Activated CD8-positive, alpha-beta memory T cell treated with anti-CD3 and anti-CD28 coated beads for 48 hours (primary cell): Measurements from ENCODE around the gene CCDC183.
A peak's percentile ranks its signal among the peaks of the same experiment; 100 is the strongest.

Experiments used
- DNase-seq, 3 experiments: peaks; one replicate each; pipeline ENCODE4 v3.0.0-alpha.2; 2020; ENCODE audit warnings: low read depth in 2 of 3, low spot score in 2 of 3

CCDC183 gene

DNA sequence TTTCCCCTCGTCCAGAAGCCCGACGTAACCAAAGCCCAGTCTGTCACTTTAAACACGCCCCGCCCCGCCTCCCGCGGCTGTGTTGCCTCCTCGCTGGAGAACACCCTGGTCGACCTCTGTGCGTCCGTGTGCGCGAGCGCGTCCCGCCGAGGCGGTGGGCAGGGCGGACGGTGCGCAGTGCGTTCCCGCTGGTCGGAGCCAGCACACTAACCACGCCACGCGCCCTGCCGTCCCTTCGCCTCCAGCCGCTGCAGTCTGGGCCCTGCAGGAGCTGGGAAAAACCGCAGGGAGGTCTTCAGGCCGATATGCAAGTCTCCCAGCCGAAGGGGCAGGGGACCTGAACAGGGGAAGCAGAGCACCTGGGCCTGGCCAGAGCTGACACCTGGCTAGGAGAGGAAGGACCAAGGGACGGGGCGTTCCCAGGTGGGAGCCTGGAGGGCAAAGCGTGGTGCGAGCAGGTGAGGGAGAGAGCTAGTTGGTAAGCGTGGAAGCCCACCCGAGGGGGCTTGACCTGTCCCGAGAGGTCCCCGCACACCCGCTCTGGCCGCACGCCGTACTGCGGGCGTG is 51.8 kb downstream of the CCDC183 start:
- DNase-seq, result peak; percentile 60 to 72 (median 69)

DNA sequence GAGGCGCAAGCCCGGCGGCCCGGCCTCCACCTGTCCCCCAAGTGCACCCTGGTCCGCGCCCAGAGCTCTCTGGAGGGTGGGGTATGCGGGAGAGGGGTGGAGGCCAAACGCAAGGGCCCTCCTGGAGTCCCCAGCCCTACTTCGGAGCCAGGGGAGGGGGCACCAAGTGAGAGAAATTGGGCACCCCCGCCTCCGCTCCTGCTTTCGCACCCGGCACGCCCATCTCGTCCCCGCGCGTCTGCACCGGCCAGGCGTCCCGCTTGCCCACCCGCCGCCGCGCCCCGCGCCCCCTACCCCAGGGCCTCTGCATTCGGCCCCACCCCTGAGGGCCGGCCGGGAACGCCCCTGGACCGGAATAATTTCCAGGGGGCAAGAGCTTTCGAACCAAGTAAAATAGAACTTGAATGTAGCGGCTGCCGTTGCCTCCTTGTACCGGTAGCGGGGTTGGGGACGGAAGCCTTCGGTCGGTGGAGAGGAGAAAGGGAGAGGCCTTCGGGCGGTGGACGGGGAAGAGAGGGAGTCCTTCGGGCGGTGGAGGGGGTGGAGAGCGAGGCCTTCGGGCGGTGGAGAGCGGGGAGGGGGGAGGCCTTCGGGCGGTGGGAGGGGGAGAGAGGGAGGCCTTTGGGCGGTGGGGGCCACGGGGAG is 52.4 kb downstream of the CCDC183 start:
- DNase-seq, result no peak

DNA sequence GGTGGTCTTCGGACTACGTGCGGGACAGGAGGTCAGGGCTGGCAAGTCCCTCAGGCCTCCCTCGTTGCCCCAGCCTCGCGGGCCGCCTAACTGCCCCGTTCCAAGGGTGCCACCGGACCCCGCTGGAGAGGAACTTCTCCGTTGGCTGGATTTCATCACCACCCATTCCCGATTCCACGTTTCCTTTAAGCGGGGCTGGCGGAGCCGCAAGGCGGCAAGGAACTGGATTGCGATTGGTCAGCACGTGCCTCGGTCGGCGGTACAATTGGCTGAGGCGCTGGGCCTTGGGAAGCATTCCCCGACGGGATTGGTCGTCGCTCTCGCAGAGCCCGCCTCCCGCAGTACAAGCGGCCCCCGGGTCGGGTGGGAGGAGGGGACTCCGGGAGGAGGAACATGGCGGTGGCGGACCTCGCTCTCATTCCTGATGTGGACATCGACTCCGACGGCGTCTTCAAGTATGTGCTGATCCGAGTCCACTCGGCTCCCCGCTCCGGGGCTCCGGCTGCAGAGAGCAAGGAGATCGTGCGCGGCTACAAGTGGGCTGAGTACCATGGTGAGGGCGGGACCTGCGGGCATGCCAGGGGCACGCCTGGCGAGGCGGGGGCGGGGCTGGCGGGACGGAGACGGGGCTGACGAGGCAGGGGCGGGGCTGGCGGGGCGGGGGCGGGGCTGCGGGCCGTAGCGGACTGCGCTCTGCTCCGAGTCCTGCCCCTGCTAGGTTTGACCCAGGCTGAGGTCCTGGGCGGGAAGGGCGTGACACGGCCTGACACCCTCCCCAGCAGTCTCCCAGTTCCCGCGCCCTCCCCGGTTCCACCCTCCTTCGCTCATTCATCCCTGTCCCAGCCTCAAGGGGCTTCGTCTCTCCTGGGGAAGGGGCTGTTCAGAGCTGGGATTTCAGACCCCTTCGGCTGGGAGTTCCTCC is 53.2 kb downstream of the CCDC183 start, which contains the start of gene PHPT1:
Gene PHPT1, plus strand, starts transcription at position 372 of the 922 bp plus-strand sequence. Its CDS starts 22 bp downstream, at position 394.
- DNase-seq, result peak; percentile 87 to 95 (median 93)

DNA sequence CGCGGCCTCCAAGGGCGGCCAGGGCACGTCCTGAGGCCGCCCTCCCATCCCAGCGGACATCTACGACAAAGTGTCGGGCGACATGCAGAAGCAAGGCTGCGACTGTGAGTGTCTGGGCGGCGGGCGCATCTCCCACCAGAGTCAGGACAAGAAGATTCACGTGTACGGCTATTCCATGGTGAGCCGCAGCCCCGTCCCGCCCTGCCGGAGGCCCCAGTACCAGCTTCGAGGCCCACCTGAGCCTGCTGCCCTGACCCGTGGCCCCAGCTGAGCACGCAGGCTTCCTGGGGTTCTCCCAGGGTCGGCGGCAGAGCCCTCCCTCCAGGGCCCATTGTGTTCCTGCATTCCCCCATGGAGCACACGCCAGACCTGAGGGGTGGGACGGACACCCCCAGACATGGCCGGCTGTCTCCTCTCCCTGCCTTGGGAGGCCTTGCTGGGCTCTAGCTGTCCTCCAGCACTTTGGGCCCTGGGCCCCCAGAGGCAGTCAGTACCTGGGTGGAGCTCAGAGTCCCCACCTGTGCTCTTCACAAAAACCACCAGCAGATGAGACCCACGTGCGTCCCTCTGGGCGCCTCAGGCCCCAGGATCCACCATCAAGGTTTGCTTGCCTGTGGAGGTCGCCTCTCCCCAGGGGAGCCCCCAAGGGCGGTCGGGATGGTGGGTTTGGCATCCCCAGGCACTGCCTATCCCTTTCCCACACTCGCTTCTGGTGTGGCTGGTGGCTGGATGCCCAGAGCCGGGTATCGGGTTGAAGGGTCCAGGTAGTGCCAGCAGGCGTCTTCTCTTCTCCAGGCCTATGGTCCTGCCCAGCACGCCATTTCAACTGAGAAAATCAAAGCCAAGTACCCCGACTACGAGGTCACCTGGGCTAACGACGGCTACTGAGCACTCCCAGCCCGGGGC is 54.1 kb downstream of the CCDC183 start:
- DNase-seq, result no peak

DNA sequence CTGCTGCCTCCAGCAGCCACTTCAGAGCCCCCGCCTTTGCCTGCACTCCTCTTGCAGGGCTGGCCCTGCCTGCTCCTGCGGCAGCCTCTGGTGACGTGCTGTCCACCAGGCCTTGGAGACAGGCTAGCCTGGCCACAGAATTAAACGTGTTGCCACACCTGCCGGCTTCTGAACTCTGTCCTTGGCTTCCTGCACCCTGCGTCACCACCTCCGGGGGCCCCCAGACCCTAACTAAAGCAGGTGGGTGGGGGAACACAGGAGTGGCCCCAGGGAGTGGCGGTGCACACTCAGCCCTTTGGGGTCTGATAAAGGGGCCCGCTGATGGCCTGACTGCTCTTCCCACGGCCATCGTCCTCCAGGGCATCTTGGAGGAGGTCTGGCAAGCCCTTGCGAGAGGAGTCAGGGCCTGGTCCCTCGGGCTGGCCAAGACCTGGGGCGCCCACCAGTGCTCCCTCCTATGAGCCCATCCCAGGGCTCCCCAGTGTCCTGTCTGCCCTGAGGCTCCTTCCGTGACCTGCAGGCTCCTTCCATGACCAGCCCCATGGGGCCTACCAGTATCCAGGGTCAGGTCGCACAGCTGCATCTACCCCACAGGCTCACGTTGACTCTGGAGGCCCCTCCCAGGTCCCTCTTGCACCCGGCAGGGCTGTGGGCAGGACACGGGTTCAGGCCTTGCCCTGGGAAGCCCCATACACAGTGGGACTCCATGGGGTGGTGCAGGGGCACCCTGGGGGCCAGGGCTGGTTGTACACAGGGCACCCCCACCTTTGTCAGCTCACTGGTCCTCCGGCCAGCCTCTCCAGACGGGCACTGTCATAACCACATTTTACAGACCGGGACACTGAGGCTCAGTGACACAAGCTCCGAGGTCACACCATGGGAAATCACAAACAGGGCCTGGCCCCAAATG is 55.0 kb downstream of the CCDC183 start:
- no peak for DNase-seq

DNA sequence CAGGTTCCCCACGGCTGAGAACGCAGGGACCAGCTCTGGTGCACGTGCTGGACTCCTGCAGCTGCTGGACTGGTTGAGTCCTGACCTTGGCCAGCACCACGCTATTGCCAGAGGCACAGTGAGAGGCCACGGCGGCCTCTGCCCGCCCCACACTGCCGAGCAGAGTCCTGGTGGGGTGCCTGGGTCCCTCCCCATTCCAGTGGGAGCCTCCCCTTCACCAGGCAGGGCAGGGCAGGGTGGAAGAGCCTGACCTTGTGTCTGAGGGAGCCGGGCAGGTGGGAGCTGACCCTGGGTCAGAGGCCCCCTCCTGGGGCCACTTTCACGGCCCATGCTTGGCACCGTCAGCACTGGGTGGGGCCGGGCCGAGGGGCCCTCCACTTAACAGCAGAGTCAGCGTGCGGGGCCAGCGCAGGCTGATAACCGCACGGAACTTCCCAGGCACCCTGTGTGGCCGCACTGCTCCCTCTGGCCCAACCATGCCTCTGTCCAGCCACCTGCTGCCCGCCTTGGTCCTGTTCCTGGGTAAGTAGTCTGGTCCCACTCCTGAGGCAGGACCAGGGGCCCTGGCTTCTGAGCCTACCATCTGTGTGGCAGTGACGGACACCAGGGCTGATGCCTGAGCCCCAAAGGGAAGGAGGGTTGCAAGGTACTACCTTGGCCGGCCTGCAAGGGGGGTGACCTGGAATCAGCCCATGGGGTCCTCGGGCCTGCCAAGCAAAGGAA is 56.0 kb downstream of the CCDC183 start, which contains the start of gene MAMDC4:
Gene MAMDC4, plus strand, starts transcription at position 406 of the 723 bp plus-strand sequence. Its CDS starts 71 bp downstream, at position 477.
- DNase-seq, result no peak

DNA sequence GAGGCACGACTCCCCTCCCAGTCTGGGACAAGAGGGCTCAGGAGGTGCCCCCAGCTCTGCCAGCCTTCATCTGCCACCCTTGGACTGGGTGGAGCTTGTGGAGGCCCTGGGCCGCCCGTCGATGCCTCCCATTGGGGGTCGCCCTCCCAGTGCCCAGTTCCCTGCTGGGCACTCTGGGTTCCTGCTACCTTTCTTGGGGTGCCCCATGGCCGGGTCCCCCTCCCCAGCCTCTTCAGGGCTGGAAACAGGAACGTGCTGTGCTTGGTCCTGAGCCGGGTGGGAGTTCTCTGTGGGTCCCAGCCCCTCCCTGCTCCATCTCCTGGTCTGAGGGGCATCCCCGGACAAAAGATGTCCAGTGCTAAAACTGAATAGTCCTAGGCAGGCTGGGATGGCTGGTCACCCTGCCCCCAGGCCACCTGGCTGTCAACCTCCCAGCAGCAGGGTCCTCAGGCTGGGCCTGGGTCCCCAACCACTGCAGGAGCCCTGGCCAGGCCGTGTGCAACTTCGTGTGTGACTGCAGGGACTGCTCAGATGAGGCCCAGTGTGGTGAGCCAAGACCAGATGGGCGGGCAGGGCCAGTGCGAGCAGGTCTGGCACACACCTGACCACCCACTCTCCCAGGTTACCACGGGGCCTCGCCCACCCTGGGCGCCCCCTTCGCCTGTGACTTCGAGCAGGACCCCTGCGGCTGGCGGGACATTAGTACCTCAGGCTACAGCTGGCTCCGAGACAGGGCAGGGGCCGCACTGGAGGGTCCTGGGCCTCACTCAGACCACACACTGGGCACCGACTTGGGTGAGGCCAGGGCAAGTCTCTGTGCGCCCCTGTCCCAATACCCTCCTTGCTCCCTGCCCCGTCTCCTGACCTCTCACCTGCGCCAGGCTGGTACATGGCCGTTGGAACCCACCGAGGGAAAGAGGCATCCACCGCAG is 56.8 kb downstream of the CCDC183 start:
- no peak for DNase-seq

DNA sequence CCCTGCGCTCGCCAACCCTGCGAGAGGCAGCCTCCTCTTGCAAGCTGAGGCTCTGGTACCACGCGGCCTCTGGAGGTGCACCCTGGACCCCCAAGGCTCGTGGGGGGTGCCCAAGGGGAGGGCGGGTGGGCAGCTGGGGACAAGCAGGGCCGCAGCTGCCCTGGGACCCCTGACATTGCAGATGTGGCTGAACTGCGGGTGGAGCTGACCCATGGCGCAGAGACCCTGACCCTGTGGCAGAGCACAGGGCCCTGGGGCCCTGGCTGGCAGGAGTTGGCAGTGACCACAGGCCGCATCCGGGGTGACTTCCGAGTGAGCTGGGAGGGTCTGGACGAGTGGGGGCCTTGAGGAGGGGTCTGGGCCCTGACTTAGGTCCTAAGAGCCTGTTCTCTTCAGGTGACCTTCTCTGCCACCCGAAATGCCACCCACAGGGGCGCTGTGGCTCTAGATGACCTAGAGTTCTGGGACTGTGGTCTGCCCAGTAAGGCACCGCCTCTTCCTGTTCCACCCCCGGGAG is 57.5 kb downstream of the CCDC183 start:
- no peak for DNase-seq

DNA sequence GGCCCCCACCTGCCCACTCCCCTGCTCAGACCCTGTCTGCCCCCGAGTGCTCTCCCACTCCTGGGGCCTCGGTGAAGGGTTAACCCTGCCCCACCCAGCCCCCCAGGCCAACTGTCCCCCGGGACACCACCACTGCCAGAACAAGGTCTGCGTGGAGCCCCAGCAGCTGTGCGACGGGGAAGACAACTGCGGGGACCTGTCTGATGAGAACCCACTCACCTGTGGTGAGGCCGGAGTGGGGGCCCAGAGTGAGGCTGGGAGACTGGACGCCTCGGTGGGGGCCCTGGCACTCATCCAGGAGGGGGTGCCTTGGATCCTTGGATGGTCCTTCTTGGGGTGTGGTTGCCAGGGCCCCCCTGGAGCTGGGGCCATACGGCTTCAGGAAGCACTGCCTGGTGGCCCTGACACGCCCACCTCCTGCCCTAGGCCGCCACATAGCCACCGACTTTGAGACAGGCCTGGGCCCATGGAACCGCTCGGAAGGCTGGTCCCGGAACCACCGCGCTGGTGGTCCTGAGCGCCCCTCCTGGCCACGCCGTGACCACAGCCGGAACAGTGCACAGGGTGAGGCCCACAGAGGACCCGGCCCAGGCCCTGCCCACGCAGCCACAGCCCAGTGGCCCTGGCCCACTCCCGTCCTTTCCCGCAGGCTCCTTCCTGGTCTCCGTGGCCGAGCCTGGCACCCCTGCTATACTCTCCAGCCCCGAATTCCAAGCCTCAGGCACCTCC is 58.1 kb downstream of the CCDC183 start:
- no peak for DNase-seq

DNA sequence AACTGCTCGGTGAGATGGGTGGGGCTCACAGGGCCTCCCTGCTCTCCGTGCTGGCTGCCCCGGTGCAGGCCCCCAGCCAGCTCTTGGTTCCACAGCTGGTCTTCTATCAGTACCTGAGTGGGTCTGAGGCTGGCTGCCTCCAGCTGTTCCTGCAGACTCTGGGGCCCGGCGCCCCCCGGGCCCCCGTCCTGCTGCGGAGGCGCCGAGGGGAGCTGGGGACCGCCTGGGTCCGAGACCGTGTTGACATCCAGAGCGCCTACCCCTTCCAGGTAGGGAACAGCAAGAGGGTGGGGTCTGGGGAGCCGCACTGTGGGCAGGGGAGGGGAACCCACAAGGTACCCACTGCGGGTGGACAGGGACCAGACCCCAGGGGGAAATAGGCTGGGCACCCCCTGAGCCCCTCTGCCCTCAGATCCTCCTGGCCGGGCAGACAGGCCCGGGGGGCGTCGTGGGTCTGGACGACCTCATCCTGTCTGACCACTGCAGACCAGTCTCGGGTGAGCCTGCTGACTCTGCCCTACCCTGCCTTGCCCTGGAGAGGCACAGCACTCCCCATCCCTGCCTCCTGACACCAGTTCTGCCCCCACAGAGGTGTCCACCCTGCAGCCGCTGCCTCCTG is 58.8 kb downstream of the CCDC183 start:
- DNase-seq, result no peak

DNA sequence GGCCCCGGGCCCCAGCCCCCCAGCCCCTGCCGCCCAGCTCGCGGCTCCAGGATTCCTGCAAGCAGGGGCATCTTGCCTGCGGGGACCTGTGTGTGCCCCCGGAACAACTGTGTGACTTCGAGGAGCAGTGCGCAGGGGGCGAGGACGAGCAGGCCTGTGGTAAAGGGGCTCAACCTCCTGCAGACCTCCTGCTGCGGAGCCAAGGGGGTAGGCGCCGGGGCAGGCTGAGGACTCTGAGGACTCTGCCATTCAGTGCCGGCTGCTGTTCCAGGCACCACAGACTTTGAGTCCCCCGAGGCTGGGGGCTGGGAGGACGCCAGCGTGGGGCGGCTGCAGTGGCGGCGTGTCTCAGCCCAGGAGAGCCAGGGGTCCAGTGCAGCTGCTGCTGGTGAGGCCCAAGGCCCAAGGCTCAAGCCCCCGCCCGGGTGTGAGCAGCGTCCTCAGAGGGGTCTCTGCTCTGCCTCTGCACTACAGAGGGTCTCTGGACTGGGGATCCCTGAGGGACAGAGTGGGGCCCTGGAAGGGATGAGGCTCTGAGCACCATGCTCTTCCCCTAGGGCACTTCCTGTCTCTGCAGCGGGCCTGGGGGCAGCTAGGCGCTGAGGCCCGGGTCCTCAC is 59.4 kb downstream of the CCDC183 start:
- no peak for DNase-seq

DNA sequence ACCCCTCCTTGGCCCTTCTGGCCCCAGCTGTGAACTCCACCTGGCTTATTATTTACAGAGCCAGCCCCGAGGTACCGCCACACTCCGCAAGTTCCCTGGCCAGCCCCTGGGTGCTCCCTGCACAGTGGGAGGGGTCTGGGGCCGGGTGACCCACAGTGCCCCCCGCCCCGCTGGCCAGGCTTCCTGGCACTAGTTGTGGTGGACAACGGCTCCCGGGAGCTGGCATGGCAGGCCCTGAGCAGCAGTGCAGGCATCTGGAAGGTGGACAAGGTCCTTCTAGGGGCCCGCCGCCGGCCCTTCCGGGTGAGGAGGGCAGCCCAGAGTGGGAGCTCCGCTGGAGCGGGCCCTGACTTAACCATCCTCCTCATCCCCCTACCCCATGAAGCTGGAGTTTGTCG is 59.9 kb downstream of the CCDC183 start:
- DNase-seq, result no peak

DNA sequence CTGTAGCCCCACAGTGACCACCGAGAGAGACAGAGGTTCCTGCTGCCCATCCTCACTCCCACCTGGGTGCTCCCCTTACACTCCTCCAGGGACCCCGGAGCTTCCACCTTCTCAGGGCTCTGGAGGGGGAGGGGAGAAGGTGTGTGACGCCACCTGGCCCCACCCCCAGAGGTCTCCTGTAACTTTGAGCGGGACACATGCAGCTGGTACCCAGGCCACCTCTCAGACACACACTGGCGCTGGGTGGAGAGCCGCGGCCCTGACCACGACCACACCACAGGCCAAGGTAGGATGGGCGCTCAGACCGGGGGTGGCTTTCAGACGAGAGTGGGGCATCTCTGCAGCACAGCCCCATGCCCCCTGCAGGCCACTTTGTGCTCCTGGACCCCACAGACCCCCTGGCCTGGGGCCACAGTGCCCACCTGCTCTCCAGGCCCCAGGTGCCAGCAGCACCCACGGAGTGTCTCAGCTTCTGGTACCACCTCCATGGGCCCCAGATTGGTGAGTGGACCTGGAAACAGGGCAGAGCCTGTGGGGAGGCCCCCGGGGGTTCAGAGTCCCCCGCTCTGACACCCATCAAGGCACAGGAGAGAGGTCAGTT is 60.5 kb downstream of the CCDC183 start:
- no peak for DNase-seq

DNA sequence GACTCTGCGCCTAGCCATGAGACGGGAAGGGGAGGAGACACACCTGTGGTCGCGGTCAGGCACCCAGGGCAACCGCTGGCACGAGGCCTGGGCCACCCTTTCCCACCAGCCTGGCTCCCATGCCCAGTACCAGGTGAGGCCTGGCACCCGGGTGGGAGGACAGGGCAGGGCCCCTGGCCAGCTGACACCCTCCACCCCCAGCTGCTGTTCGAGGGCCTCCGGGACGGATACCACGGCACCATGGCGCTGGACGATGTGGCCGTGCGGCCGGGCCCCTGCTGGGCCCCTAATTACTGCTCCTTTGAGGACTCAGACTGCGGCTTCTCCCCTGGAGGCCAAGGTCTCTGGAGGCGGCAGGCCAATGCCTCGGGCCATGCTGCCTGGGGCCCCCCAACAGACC is 61.0 kb downstream of the CCDC183 start:
- no peak for DNase-seq
